T-helper 1 cell treated with Interleukin-12 subunit alpha and Interleukin-12 subunit beta and Interleukin-4 antibody, amounts not matched to agents 30 μg/mL and 1 μg/mL, for 36 hours (primary cell): ENCODE results near the gene TTC7B.

Experiments used
- H3K27ac Mint-ChIP-seq: one replicate; pipeline ENCODE4 v1.8.0; 2021; ENCODE audit warnings: mild to moderate bottlenecking, mixed read lengths
- H3K27me3 Mint-ChIP-seq: one replicate; pipeline ENCODE4 v1.8.0; 2021; ENCODE audit warnings: low read depth, mixed read lengths
- H3K36me3 Mint-ChIP-seq: one replicate; pipeline ENCODE4 v1.8.0; 2021; ENCODE audit warnings: low read depth, mixed read lengths
- H3K4me1 Mint-ChIP-seq: one replicate; pipeline ENCODE4 v1.8.0; 2021; ENCODE audit warnings: low read depth, mixed read lengths
- H3K4me3 Mint-ChIP-seq: one replicate; pipeline ENCODE4 v1.8.0; 2021; ENCODE audit warnings: mild to moderate bottlenecking, moderate library complexity, mixed read lengths
- H3K9me3 Mint-ChIP-seq: one replicate; pipeline ENCODE4 v1.8.0; 2021; ENCODE audit warnings: mixed read lengths

The TTC7B gene

DNA sequence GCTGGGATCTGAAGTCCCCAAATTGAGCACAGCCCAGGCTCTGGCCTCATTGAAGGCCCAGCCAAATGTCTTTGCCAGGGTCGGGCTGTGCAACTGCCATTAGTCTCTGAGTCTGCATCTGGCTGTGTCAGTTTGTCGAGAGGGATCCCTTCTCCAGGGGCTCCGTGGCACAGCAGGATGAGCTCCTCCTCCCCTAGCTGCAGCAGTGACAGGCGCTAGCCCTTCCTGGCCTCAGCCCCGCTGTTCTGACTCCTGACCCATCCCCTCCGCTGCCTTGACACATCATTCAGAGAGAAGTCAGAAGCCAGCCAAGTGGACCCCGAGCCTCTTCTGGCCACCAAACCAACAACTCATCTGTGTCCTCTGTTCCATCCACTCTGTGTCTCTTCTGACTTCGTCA is 231.1 kb downstream of the TTC7B start:
- Mint-ChIP-seq H3K27me3 (no peaks in the 10 kb centered on the region), H3K4me1 (no peaks in the 10 kb centered on the region), H3K4me3 (no peak overlapping the region), H3K36me3 (no peaks in the 10 kb centered on the region), H3K27ac (no peak overlapping the region), H3K9me3 (no peaks in the 10 kb centered on the region)

DNA sequence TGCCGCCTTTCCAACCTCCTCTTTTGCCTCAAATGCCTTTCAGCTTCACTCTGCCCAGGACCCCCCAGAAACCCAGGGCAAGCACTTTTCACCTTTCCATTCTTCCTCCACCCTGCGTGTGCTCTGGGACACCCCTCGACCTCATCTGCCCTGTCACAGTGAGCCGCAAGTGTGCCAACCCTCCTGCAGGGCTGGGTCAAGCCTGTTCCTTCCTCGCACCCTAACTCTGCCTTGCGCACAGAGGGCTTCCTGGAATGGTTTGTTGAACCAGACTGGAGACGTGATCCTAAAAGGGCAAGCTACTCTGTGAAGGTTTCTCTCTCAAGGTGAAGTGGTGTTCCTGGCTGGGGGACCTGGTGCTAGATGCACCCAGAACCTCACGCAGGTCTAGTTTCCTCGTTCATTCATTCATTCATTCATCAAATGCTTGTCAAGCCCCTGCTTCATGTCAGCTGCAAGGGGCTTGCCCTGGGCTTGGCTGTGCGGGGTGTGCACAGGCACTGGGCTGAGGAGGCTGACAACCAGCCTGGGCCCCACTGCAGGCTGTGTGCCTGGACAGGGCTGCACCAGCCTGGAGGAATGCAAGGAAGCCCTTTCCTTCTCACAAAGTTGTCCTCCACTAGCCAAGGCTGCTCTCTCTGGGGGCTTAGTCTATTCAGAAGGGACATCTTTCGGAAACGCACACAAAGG is 232.2 kb downstream of the TTC7B start:
- H3K4me1 Mint-ChIP-seq = no peaks in the 10 kb centered on the region
- H3K9me3 Mint-ChIP-seq = no peaks in the 10 kb centered on the region
- H3K27ac Mint-ChIP-seq = no peak overlapping the region
- no peaks in the 10 kb centered on the region for H3K36me3 Mint-ChIP-seq
- H3K27me3 Mint-ChIP-seq = no peaks in the 10 kb centered on the region
- H3K4me3 Mint-ChIP-seq = no peak overlapping the region

DNA sequence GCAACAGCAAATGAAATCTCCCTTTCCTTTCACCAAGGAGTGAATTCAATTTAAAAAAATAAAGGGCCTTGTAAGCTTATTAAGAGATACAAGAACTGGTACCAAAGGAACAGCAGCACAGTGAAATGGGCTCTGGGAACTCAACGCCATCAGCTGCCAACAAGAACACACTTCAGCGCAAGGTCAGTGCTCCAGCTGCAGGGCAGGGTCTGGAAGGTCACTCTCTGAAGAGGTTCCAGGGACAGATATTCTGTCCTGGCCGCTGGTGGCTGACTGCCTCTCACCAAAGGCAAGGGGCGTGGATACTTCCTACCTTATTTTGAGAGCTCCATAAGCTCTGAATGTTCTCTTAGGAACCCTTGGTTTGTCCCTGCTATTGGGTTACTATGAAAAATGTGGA is 232.8 kb downstream of the TTC7B start:
- Mint-ChIP-seq H3K4me1 (no peaks in the 10 kb centered on the region), H3K9me3 (no peaks in the 10 kb centered on the region), H3K27me3 (no peaks in the 10 kb centered on the region), H3K27ac (no peak overlapping the region), H3K36me3 (no peaks in the 10 kb centered on the region), H3K4me3 (no peak overlapping the region)

DNA sequence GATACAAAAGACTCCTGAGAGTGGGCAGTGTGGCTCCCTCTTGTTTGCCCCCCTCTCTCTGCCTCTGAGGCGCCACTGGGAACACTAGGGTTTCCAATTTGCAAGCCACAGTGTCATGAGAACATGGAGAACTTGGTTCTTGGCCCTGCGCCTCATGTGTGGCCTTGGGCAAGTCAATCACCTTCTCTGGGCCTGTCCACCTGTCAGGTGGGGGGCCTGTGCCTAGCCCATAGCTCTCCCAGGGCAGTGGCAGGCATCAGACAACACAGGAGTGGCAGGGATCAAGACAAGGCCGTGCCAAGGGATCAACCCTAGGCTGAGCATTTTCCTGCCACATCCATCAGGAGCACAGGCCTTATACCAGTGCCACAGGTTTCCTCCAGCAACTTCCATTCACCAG is 234.1 kb downstream of the TTC7B start:
- no peak overlapping the region for H3K27ac Mint-ChIP-seq
- H3K9me3 Mint-ChIP-seq = no peaks in the 10 kb centered on the region
- no peak overlapping the region for H3K4me3 Mint-ChIP-seq
- H3K27me3 Mint-ChIP-seq = no peaks in the 10 kb centered on the region
- H3K4me1 Mint-ChIP-seq = no peaks in the 10 kb centered on the region
- no peaks in the 10 kb centered on the region for H3K36me3 Mint-ChIP-seq

DNA sequence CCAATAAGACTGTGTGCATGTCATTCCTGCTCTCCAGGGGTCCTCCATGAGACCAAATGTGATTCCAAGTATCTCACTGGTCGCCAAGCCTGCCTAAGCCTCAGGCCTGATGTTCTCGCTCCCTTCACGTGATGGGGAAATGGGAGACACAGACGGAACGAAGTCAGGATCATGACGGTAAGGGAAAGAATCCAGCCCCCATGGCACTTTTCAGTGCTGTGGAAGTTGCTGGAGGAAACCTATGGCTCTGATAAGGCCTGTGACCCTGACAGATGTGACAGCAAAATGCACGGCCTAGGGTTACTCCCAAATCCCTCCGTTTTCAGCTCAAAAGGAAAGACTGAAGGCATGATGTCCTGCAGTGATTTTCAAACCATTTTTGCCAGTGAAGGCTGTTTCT is 234.5 kb downstream of the TTC7B start:
- no peaks in the 10 kb centered on the region for H3K27me3 Mint-ChIP-seq
- no peaks in the 10 kb centered on the region for H3K4me1 Mint-ChIP-seq
- H3K27ac Mint-ChIP-seq = no peak overlapping the region
- H3K9me3 Mint-ChIP-seq = no peaks in the 10 kb centered on the region
- H3K4me3 Mint-ChIP-seq = no peak overlapping the region
- H3K36me3 Mint-ChIP-seq = no peaks in the 10 kb centered on the region

DNA sequence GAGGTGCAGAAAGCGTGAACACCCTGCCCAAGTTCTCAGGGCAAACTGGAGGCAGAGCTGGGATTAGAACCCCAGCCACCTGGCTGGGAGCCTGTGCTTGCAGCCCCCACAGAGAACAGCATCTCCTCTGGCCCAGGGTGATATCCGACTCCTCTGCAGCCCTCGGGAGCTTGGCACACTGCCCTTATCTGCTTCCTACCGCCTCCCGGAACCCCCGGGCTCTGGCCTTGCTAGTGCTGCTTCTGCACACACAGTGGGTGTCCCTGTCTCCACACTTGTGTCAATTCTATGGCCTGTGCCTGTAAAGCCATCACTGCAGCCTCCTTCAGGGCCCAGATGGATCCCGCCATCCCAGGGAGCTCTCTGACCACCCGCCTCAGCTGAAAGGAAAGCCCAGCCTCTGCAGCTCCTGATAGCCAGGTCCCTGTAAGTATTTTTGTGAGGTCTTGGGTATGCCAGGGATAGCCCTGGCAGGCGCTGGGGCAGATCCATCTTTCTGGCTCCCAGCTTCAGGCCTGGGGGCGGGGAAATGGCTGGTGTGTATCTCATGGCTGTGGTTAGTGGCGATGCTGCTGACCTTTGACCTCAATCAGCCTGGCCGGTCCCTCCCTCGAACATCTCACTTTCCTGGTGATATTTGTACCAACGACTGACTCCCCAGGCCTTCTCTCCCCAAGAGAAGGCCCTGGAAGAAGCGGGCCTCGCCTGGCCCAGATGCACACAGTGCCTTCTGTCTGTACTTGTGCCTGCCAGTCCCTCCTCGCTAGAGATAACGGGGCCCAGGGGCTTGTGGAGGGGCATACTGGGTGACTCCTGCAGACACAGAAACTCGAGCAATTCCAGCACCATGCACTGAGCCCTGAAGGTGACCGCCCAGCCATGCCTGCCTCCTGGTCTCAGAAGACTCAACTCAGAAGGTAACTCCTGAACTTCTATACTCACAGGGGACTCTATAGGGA is 235.6 kb downstream of the TTC7B start:
- no peaks in the 10 kb centered on the region for H3K36me3 Mint-ChIP-seq
- no peak overlapping the region for H3K4me3 Mint-ChIP-seq
- H3K27ac Mint-ChIP-seq = no peak overlapping the region
- H3K27me3 Mint-ChIP-seq = no peaks in the 10 kb centered on the region
- H3K4me1 Mint-ChIP-seq = no peaks in the 10 kb centered on the region
- no peaks in the 10 kb centered on the region for H3K9me3 Mint-ChIP-seq

DNA sequence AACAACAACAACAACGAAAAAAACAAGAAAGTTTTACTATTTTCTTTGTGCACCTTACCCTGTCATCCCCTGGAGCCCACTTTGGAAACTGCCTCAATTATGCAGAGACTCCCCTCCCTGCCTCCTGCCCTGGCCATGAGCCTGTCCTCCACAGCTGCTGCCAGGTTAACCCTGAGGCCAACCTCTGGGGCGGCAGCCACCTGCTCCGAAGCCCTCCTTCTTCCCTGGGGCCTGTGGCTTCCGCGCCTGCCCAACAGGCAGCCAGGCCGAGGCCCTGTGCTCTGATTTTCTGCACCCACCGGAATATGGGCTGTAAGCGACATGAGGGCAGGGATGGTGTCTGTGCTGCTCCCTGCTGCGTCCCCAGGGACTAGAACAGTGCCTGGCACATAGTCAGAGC is 236.4 kb downstream of the TTC7B start:
- H3K36me3 Mint-ChIP-seq = no peaks in the 10 kb centered on the region
- H3K4me1 Mint-ChIP-seq = no peaks in the 10 kb centered on the region
- H3K27me3 Mint-ChIP-seq = peaks cover 3% of the 10 kb centered on the region
- H3K4me3 Mint-ChIP-seq = no peak overlapping the region
- H3K9me3 Mint-ChIP-seq = no peaks in the 10 kb centered on the region
- no peak overlapping the region for H3K27ac Mint-ChIP-seq

DNA sequence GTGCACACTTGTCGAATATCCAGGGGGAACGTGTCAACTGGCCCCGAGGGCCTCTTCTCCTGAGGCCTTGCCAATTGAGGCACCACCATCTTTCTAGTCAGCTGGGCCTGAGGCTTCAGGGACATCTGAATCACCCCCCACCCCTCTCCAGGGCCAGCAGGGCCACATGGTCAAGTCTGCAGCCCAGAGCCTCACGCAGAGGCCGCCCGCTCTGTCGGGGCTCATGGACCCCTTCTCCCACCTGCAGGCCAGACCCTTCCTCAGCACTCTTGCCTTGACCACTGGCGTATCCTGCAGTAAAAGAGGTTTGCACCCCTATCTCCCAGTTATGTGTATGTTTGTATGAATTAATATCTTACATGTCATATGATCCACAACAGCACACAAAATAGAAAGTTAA is 237.1 kb downstream of the TTC7B start:
- Mint-ChIP-seq H3K9me3 (no peaks in the 10 kb centered on the region), H3K4me3 (no peak overlapping the region), H3K4me1 (no peaks in the 10 kb centered on the region), H3K36me3 (no peaks in the 10 kb centered on the region), H3K27me3 (peaks cover 9% of the 10 kb centered on the region), H3K27ac (no peak overlapping the region)

DNA sequence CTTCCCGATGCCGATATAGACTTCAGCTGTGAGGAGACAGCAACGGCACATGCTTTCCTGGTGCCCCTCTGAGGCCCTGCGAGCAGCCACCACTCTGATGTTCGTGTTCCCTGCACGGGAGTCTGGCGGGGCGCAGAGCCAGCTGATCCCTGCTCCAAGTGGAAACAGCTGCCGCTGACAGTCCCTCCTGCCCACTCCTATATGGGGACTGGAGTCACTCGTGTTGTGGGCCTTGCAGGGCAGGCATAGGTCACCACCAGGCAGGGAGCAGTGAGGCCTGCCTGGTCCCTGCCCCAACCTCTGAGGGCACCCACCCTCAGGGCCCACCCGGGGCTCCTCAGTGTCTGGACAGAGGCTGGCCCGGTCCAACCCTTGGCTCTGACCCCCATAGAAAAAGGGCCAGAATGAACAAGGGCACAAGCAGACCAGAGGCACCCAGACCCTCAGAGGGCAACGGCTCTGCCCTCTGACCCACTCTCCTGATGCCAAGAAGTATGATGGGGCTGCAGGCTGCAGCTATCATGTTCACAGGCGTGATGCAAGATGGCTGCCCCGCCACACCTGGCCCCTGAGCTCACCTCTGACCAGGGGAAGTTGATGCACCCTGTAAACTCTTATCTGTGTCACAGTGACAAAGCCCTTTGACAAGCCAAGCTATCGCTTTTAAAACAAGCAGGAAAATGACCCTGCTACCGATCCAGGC is 237.8 kb downstream of the TTC7B start:
- H3K36me3 Mint-ChIP-seq = no peaks in the 10 kb centered on the region
- H3K9me3 Mint-ChIP-seq = no peaks in the 10 kb centered on the region
- no peak overlapping the region for H3K27ac Mint-ChIP-seq
- no peak overlapping the region for H3K4me3 Mint-ChIP-seq
- peaks cover 9% of the 10 kb centered on the region for H3K27me3 Mint-ChIP-seq
- H3K4me1 Mint-ChIP-seq = no peaks in the 10 kb centered on the region

DNA sequence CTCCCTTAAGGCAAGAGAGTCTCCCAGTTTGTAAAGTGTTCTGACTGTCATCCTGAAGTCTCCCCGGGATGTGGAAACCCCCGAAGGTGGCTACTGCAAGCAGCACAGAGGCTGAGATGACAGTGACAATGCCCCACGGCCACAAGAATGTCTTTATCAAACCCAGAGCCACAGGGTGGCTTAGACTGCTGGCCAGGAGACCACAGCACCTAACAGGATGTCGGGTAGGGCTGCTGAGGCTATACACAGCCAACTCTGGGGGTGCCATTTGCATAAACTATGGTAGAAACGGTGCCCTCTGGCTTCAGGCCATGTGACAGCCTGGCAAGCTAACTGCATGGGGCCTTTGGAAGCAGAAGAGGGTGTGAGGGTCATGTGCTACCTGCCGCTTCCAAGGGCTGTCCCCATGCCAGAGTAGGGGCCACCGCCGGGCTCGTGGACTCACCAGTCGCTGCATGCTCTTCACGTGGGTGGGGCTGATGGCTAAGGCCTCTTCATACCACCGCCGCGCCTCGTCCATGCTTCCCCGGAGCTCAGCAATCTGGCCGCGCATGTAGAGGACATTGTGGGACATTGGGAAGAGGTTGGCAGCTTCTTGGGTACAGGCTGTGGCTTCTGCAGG is 238.5 kb downstream of the TTC7B start:
- H3K27ac Mint-ChIP-seq = no peak overlapping the region
- H3K9me3 Mint-ChIP-seq = no peaks in the 10 kb centered on the region
- no peaks in the 10 kb centered on the region for H3K4me1 Mint-ChIP-seq
- peaks cover 9% of the 10 kb centered on the region for H3K27me3 Mint-ChIP-seq
- H3K36me3 Mint-ChIP-seq = no peaks in the 10 kb centered on the region
- H3K4me3 Mint-ChIP-seq = no peak overlapping the region

DNA sequence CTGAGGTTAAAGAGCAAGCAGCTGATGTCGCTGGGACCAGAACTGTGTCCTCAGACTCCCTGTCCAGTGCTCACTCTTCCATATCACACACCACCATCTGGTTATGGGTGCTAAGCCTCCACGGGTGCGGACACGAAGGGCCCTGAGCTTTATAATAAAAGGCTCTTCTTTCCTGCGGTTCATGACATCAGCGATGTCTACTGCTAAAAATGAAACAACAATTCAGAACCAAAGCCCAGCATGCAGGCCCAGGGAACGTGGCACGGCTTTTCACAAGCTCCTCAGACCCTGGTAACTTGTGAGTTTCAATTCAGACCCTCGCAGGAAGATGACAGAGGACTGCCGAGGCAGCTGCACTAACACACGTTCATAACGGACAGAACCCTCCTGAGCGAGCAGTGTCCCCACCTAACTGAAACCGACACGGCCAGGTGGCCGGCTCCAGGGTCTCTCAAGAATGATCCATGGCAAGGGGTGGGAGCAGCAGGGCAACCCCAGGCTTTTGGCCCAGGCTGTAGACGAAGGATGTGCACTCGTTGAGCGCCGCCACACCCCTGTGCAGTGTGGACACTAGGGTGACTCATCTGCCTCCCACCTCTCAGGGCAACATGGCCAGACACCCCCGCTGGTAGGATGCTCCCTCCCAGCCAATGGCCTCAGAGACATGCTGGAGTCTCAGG is 239.1 kb downstream of the TTC7B start:
- H3K27ac Mint-ChIP-seq = no peak overlapping the region
- no peaks in the 10 kb centered on the region for H3K36me3 Mint-ChIP-seq
- H3K27me3 Mint-ChIP-seq = peaks cover 9% of the 10 kb centered on the region
- H3K9me3 Mint-ChIP-seq = no peaks in the 10 kb centered on the region
- H3K4me1 Mint-ChIP-seq = no peaks in the 10 kb centered on the region
- no peak overlapping the region for H3K4me3 Mint-ChIP-seq

DNA sequence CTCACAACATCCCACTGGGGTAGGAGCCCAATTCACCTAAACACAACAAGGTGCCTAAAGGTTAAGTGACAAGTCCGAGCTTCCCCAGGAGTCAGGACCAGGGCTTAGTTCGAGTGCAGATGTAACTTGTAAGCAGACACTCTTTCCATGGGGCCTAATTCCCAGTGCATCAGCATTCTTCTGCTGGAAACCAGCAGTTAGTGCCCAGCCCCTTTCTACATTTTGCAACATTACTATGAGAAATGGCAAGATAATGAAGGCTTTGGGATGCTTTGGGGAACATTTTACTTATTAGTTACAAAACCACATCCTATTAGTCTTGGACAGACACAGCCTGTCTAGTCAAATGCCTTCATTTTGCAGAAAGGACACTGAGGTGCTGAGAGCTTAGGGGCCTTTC is 239.6 kb downstream of the TTC7B start:
- Mint-ChIP-seq H3K9me3 (no peaks in the 10 kb centered on the region), H3K27me3 (peaks cover 9% of the 10 kb centered on the region), H3K27ac (no peak overlapping the region), H3K4me1 (no peaks in the 10 kb centered on the region), H3K36me3 (no peaks in the 10 kb centered on the region), H3K4me3 (no peak overlapping the region)

DNA sequence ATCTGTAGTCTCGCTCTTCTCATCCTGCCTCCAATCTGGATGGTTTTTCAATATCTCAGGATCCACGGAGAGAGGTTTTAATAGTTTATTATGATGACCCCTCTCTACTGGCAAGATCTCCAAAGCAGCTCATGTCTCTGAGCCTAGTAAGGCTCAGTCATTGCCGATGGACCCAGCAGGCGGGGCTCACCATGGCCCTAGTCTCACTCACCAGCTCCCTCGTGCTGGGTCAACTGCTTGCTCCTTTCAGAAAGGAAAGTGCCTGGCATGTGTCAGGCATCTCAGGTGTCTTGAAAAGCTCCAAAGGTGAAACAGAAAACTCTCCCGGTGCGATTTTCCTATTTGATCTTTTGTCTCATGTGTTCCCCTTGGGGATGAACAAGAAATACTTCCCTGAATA is 240.4 kb downstream of the TTC7B start:
- no peaks in the 10 kb centered on the region for H3K9me3 Mint-ChIP-seq
- H3K36me3 Mint-ChIP-seq = no peaks in the 10 kb centered on the region
- H3K27me3 Mint-ChIP-seq = peaks cover 9% of the 10 kb centered on the region
- no peak overlapping the region for H3K27ac Mint-ChIP-seq
- no peak overlapping the region for H3K4me3 Mint-ChIP-seq
- no peaks in the 10 kb centered on the region for H3K4me1 Mint-ChIP-seq

DNA sequence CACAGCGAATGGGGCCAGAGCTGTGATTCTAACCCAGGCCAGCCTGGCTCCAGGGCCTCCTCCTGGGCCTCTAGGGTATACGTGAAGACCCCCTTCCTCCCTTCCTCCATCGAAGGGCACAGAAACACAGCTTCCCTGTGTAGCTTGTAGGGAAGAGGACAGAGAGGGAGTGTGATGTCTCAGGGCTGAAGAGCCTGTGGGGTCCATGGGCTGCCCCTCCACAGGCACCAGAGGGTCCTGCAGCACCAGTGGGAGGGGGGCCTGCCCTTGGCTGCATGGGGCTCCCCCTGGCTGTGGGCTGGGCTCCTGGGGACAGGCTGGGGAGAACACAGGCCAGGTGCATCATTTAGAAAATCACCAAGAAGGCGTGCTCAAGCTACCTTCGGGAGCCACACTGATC is 240.9 kb downstream of the TTC7B start:
- no peaks in the 10 kb centered on the region for H3K36me3 Mint-ChIP-seq
- H3K27me3 Mint-ChIP-seq = peaks cover 9% of the 10 kb centered on the region
- no peak overlapping the region for H3K4me3 Mint-ChIP-seq
- H3K9me3 Mint-ChIP-seq = no peaks in the 10 kb centered on the region
- H3K27ac Mint-ChIP-seq = no peak overlapping the region
- H3K4me1 Mint-ChIP-seq = no peaks in the 10 kb centered on the region
